GM23338 (cell line): ENCODE results near the gene IBTK. TPM values are rescaled to one million over a fixed set of nuclear protein-coding genes. Genes with fewer than 3 reads are reported as not detected.

ENCODE experiments used
- CREB1 ChIP-seq: fragments of 250-450 bp; sonication (Bioruptor Pico); IDR thresholded peaks from 2 replicates; pipeline ENCODE4 v1.5.0; 2020; ENCODE audit warnings: low read depth, mild to moderate bottlenecking, moderate library complexity
- EZH2 ChIP-seq: fragments of 200-600 bp; sonication (generic); IDR thresholded peaks from one replicate; pipeline ENCODE4 v1.8.0; 2017; ENCODE audit warnings: antibody characterized with exemption, mild to moderate bottlenecking, low read depth; ENCODE audit not compliant: unreplicated experiment
- EZH2phosphoT487 ChIP-seq: fragments of 200-600 bp; sonication (generic); IDR thresholded peaks from one replicate; pipeline ENCODE4 v1.8.1; 2018; ENCODE audit warnings: antibody characterized with exemption; ENCODE audit not compliant: unreplicated experiment
- JUNB ChIP-seq: IDR thresholded peaks from one replicate; pipeline ENCODE4 v1.6.1; 2016; ENCODE audit warnings: antibody characterized with exemption; ENCODE audit not compliant: unreplicated experiment
- NANOG ChIP-seq: IDR thresholded peaks from 2 replicates; pipeline ENCODE4 v1.6.1; 2016; ENCODE audit warnings: antibody characterized with exemption, borderline replicate concordance
- POLR2AphosphoS5 ChIP-seq: IDR thresholded peaks from 2 replicates; pipeline ENCODE4 v1.6.1; 2016; ENCODE audit warnings: antibody characterized with exemption, low read depth
- STAT1 ChIP-seq: IDR thresholded peaks from one replicate; pipeline ENCODE4 v1.6.1; 2016; ENCODE audit warnings: antibody characterized with exemption; ENCODE audit not compliant: unreplicated experiment
- ZNF331 ChIP-seq: fragments of 250-450 bp; sonication (Bioruptor Pico); IDR thresholded peaks from 2 replicates; pipeline ENCODE4 v1.5.0; 2020; ENCODE audit warnings: low read depth, mild to moderate bottlenecking, moderate library complexity
- polyA plus RNA-seq: library from polyadenylated mRNA; unstranded; fragments of >200 nt; fragmentation: Nextera tagmentation; extraction: Ambion mirVana; gene quantifications from 2 replicates; pipeline ENCODE4 v1.2.1, GENCODE V29; 2016
- total RNA-seq: library from RNA; depleted of rRNA; stranded (reverse); fragments of >200 nt; shearing (Covaris generic); gene quantifications from 2 replicates; pipeline ENCODE4 v1.2.3, GENCODE V29; 2014
- TF ChIP-seq, protein P1 (sequence below): fragments of 250-450 bp; sonication (Bioruptor Pico); IDR thresholded peaks from 2 replicates; pipeline ENCODE4 v1.5.0; 2020; ENCODE audit warnings: mild to moderate bottlenecking, moderate library complexity
- TF ChIP-seq, protein P2 (sequence below): IDR thresholded peaks from 2 replicates; pipeline ENCODE4 v1.6.1; 2016; ENCODE audit warnings: antibody characterized with exemption
- TF ChIP-seq, protein P3 (sequence below), 2 experiments: fragments of 200-600 bp in 1 of 2; sonication (generic) in 1 of 2; conservative IDR thresholded peaks; 2 replicates each; pipeline versions ENCODE4 v1.5.1 to v1.6.1; 2016 to 2017; ENCODE audit warnings: antibody characterized with exemption in 2 of 2, low read depth in 2 of 2, mild to moderate bottlenecking in 2 of 2, moderate library complexity in 1 of 2

IBTK gene
- total and polyA plus RNA-seq, 2 experiments from 2014 or later = 16.0 to 28.7 TPM

DNA sequence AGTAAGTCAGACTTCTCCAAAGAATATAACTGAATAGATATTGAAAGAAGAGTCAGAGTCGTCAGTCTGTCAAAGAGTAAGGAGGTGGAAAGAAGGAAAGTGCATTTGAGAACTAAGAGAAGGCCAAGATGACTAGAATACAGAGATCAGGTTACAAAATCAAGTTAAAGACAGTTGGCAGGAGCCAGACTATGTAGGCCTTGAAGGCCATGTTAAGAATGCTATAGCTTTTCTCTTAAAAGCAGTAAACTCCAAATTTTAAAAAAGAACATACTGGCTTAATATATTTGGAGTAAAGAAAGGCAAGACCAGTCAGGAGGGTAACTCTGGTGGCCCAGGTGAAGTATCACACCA is 68.8 kb downstream of the IBTK start (continued):
- TF ChIP-seq, protein P1, sequence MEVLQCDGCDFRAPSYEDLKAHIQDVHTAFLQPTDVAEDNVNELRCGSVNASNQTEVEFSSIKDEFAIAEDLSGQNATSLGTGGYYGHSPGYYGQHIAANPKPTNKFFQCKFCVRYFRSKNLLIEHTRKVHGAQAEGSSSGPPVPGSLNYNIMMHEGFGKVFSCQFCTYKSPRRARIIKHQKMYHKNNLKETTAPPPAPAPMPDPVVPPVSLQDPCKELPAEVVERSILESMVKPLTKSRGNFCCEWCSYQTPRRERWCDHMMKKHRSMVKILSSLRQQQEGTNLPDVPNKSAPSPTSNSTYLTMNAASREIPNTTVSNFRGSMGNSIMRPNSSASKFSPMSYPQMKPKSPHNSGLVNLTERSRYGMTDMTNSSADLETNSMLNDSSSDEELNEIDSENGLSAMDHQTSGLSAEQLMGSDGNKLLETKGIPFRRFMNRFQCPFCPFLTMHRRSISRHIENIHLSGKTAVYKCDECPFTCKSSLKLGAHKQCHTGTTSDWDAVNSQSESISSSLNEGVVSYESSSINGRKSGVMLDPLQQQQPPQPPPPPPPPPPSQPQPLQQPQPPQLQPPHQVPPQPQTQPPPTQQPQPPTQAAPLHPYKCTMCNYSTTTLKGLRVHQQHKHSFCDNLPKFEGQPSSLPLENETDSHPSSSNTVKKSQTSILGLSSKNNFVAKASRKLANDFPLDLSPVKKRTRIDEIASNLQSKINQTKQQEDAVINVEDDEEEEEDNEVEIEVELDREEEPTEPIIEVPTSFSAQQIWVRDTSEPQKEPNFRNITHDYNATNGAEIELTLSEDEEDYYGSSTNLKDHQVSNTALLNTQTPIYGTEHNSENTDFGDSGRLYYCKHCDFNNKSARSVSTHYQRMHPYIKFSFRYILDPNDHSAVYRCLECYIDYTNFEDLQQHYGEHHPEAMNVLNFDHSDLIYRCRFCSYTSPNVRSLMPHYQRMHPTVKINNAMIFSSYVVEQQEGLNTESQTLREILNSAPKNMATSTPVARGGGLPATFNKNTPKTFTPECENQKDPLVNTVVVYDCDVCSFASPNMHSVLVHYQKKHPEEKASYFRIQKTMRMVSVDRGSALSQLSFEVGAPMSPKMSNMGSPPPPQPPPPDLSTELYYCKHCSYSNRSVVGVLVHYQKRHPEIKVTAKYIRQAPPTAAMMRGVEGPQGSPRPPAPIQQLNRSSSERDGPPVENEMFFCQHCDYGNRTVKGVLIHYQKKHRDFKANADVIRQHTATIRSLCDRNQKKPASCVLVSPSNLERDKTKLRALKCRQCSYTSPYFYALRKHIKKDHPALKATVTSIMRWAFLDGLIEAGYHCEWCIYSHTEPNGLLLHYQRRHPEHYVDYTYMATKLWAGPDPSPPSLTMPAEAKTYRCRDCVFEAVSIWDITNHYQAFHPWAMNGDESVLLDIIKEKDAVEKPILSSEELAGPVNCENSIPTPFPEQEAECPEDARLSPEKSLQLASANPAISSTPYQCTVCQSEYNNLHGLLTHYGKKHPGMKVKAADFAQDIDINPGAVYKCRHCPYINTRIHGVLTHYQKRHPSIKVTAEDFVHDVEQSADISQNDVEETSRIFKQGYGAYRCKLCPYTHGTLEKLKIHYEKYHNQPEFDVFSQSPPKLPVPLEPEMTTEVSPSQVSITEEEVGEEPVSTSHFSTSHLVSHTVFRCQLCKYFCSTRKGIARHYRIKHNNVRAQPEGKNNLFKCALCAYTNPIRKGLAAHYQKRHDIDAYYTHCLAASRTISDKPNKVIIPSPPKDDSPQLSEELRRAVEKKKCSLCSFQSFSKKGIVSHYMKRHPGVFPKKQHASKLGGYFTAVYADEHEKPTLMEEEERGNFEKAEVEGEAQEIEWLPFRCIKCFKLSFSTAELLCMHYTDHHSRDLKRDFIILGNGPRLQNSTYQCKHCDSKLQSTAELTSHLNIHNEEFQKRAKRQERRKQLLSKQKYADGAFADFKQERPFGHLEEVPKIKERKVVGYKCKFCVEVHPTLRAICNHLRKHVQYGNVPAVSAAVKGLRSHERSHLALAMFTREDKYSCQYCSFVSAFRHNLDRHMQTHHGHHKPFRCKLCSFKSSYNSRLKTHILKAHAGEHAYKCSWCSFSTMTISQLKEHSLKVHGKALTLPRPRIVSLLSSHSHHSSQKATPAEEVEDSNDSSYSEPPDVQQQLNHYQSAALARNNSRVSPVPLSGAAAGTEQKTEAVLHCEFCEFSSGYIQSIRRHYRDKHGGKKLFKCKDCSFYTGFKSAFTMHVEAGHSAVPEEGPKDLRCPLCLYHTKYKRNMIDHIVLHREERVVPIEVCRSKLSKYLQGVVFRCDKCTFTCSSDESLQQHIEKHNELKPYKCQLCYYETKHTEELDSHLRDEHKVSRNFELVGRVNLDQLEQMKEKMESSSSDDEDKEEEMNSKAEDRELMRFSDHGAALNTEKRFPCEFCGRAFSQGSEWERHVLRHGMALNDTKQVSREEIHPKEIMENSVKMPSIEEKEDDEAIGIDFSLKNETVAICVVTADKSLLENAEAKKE (CRISPR knock-in tag) = no peak
- no peak for TF ChIP-seq POLR2AphosphoS5
- no peak for TF ChIP-seq STAT1
- TF ChIP-seq NANOG = no peak
- TF ChIP-seq, protein P2, sequence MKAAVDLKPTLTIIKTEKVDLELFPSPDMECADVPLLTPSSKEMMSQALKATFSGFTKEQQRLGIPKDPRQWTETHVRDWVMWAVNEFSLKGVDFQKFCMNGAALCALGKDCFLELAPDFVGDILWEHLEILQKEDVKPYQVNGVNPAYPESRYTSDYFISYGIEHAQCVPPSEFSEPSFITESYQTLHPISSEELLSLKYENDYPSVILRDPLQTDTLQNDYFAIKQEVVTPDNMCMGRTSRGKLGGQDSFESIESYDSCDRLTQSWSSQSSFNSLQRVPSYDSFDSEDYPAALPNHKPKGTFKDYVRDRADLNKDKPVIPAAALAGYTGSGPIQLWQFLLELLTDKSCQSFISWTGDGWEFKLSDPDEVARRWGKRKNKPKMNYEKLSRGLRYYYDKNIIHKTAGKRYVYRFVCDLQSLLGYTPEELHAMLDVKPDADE = no peak
- no peak for TF ChIP-seq EZH2phosphoT487
- no peak for TF ChIP-seq CREB1
- TF ChIP-seq JUNB = no peak
- no peak for TF ChIP-seq EZH2
- no peak for TF ChIP-seq ZNF331 (CRISPR knock-in tag)
- TF ChIP-seq, protein P3, sequence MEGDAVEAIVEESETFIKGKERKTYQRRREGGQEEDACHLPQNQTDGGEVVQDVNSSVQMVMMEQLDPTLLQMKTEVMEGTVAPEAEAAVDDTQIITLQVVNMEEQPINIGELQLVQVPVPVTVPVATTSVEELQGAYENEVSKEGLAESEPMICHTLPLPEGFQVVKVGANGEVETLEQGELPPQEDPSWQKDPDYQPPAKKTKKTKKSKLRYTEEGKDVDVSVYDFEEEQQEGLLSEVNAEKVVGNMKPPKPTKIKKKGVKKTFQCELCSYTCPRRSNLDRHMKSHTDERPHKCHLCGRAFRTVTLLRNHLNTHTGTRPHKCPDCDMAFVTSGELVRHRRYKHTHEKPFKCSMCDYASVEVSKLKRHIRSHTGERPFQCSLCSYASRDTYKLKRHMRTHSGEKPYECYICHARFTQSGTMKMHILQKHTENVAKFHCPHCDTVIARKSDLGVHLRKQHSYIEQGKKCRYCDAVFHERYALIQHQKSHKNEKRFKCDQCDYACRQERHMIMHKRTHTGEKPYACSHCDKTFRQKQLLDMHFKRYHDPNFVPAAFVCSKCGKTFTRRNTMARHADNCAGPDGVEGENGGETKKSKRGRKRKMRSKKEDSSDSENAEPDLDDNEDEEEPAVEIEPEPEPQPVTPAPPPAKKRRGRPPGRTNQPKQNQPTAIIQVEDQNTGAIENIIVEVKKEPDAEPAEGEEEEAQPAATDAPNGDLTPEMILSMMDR (conservative IDR thresholded peaks at IDR 0.05; ENCODE audit: low read depth in 2 of 2) = no peak
